Endothelial cell (in vitro differentiated cells): ENCODE results near the gene HAND2. TPM values are rescaled to one million over a fixed set of nuclear protein-coding genes. Genes with fewer than 3 reads are reported as not detected.

Experiments used
- DNase-seq: peaks from one replicate; pipeline ENCODE4 v3.0.0; 2021; ENCODE audit warnings: low spot score
- H3K27ac Mint-ChIP-seq: one replicate; pipeline ENCODE4 v1.8.0; 2021; ENCODE audit warnings: mixed read lengths, inconsistent platforms; ENCODE audit not compliant: unreplicated experiment
- H3K27me3 Mint-ChIP-seq: one replicate; pipeline ENCODE4 v1.8.0; 2021; ENCODE audit warnings: mild to moderate bottlenecking, moderate library complexity, mixed read lengths, inconsistent platforms; ENCODE audit not compliant: unreplicated experiment
- H3K36me3 Mint-ChIP-seq: one replicate; pipeline ENCODE4 v1.8.0; 2021; ENCODE audit warnings: mild to moderate bottlenecking, low read depth, mixed read lengths, inconsistent platforms; ENCODE audit not compliant: unreplicated experiment
- H3K4me1 Mint-ChIP-seq: one replicate; pipeline ENCODE4 v1.8.0; 2021; ENCODE audit warnings: mild to moderate bottlenecking, mixed read lengths, inconsistent platforms; ENCODE audit not compliant: unreplicated experiment
- H3K4me3 Mint-ChIP-seq: one replicate; pipeline ENCODE4 v1.8.0; 2021; ENCODE audit warnings: mild to moderate bottlenecking, mixed read lengths, inconsistent platforms; ENCODE audit not compliant: unreplicated experiment
- H3K9me3 Mint-ChIP-seq: one replicate; pipeline ENCODE4 v1.8.0; 2021; ENCODE audit warnings: mixed read lengths, inconsistent platforms; ENCODE audit not compliant: unreplicated experiment
- CTCF ChIP-seq: fragments of 200-600 bp; sonication (generic); IDR thresholded peaks from one replicate; pipeline ENCODE4 v1.5.0; 2021; ENCODE audit warnings: antibody characterized with exemption; ENCODE audit not compliant: unreplicated experiment
- total RNA-seq: library from RNA; stranded (reverse); fragmentation: NEBNext Ultra II Directional; extraction: Animal tissue kit (Norgen Biotek cat#: 25700); gene quantifications from one replicate; pipeline ENCODE4 v1.2.1, GENCODE V29; 2021; ENCODE audit not compliant: unreplicated experiment

HAND2 gene
- total RNA-seq, 1 donor from 2014 or later: 1.5 TPM

- TF ChIP-seq CTCF: no peak
These were observed 43.3 kb upstream of the HAND2 start for GRCh38 chr4:173573286-173573685.

GRCh38 chr4:173572493-173573129 is 42.6 kb upstream of the HAND2 start:
- H3K9me3 Mint-ChIP-seq: no peaks in the 10 kb centered on the region
- H3K36me3 Mint-ChIP-seq: no peaks in the 10 kb centered on the region
- H3K27ac Mint-ChIP-seq: no peak overlapping the region
- no peak for TF ChIP-seq CTCF
- DNase-seq: no peak
- H3K4me1 Mint-ChIP-seq: no peaks in the 10 kb centered on the region
- H3K27me3 Mint-ChIP-seq: no peaks in the 10 kb centered on the region
- no peak overlapping the region for H3K4me3 Mint-ChIP-seq

More at GRCh38 chr4:173573286-173573685, 43.3 kb upstream of the HAND2 start:
- H3K27ac Mint-ChIP-seq: no peak overlapping the region
- DNase-seq: no peak
- no peaks in the 10 kb centered on the region for H3K36me3 Mint-ChIP-seq
- H3K27me3 Mint-ChIP-seq: no peaks in the 10 kb centered on the region
- H3K4me1 Mint-ChIP-seq: peaks cover 3% of the 10 kb centered on the region
- no peak overlapping the region for H3K4me3 Mint-ChIP-seq
- H3K9me3 Mint-ChIP-seq: no peaks in the 10 kb centered on the region

- no peak overlapping the region for H3K27ac Mint-ChIP-seq
- no peak overlapping the region for H3K4me3 Mint-ChIP-seq
- no peaks in the 10 kb centered on the region for H3K9me3 Mint-ChIP-seq
- no peak for TF ChIP-seq CTCF
- H3K27me3 Mint-ChIP-seq: no peaks in the 10 kb centered on the region
- H3K36me3 Mint-ChIP-seq: no peaks in the 10 kb centered on the region
- H3K4me1 Mint-ChIP-seq: no peaks in the 10 kb centered on the region
- DNase-seq: no peak
These were observed 41.6 kb upstream of the HAND2 start for GRCh38 chr4:173571620-173572019.

- H3K27ac Mint-ChIP-seq: no peak overlapping the region
- no peaks in the 10 kb centered on the region for H3K9me3 Mint-ChIP-seq
- H3K4me3 Mint-ChIP-seq: no peak overlapping the region
- no peak for TF ChIP-seq CTCF
- H3K36me3 Mint-ChIP-seq: no peaks in the 10 kb centered on the region
- DNase-seq: no peak
- H3K27me3 Mint-ChIP-seq: no peaks in the 10 kb centered on the region
- H3K4me1 Mint-ChIP-seq: no peaks in the 10 kb centered on the region
These were observed 35.3 kb upstream of the HAND2 start for GRCh38 chr4:173565281-173565680.

- H3K36me3 Mint-ChIP-seq: no peaks in the 10 kb centered on the region
- DNase-seq: no peak
- no peak overlapping the region for H3K27ac Mint-ChIP-seq
- H3K9me3 Mint-ChIP-seq: no peaks in the 10 kb centered on the region
- H3K4me3 Mint-ChIP-seq: no peak overlapping the region
- H3K4me1 Mint-ChIP-seq: no peaks in the 10 kb centered on the region
- TF ChIP-seq CTCF: no peak
- no peaks in the 10 kb centered on the region for H3K27me3 Mint-ChIP-seq
These were observed 34.4 kb upstream of the HAND2 start for GRCh38 chr4:173564461-173564860.
